ENCODE measurements around the gene SLC25A33.
"Not testable (repeated sequence)": the region's sequence is repeated elsewhere in the genome, so short reads cannot be mapped to it uniquely, and the experiment has no call there.

The SLC25A33 gene

GRCh38 chr1:9539165-9539828 is at the start of gene SLC25A33:
SLC25A33 (plus strand) TSS chr1:9539465; CDS start chr1:9539692, 227 bp downstream.
- DNase-seq: no peak

GRCh38 chr1:9490605-9491339 is 48.5 kb upstream of the SLC25A33 start:
- DNase-seq: no peak

GRCh38 chr1:9493326-9493725 is 45.9 kb upstream of the SLC25A33 start:
- DNase-seq: no peak

- no peak for DNase-seq
Observed at GRCh38 chr1:9494936-9495758, 44.1 kb upstream of the SLC25A33 start.

GRCh38 chr1:9495854-9496374 is 43.4 kb upstream of the SLC25A33 start:
- no peak for DNase-seq

GRCh38 chr1:9500756-9501754 is 38.2 kb upstream of the SLC25A33 start:
- DNase-seq: no peak

- no peak for DNase-seq
Observed at GRCh38 chr1:9503001-9503675, 36.1 kb upstream of the SLC25A33 start.

GRCh38 chr1:9505143-9505542 is 34.1 kb upstream of the SLC25A33 start:
- no peak for DNase-seq

- no peak for DNase-seq
Observed at GRCh38 chr1:9506901-9507300, 32.4 kb upstream of the SLC25A33 start.

GRCh38 chr1:9510130-9510529 is 29.1 kb upstream of the SLC25A33 start:
- no peak for DNase-seq

- not testable (repeated sequence) for DNase-seq
Observed at GRCh38 chr1:9515550-9515949, 23.7 kb upstream of the SLC25A33 start.

- no peak for DNase-seq
Observed at GRCh38 chr1:9518454-9518998, 20.7 kb upstream of the SLC25A33 start.

GRCh38 chr1:9520411-9520810 is 18.9 kb upstream of the SLC25A33 start:
- no peak for DNase-seq

GRCh38 chr1:9529190-9529589 is 10.1 kb upstream of the SLC25A33 start:
- no peak for DNase-seq

- no peak for DNase-seq
Observed at GRCh38 chr1:9530320-9530719, 8.9 kb upstream of the SLC25A33 start.

GRCh38 chr1:9534953-9535352 is 4.3 kb upstream of the SLC25A33 start:
- DNase-seq: no peak

- no peak for DNase-seq
Observed at GRCh38 chr1:9536301-9536700, 3.0 kb upstream of the SLC25A33 start.

- DNase-seq: no peak
Observed at GRCh38 chr1:9537863-9538668, 1.2 kb upstream of the SLC25A33 start.

- DNase-seq: no peak
Observed at GRCh38 chr1:9538669-9539164, 548 bp upstream of the SLC25A33 start.

All from cerebellar nuclear complex (tissue), 1 donor.